ENCODE measurements around the gene BUB3. TPM values are rescaled to one million over a fixed set of nuclear protein-coding genes. Genes with fewer than 3 reads are reported as not detected.
A peak's percentile ranks its signal among the peaks of the same experiment; 100 is the strongest.

The BUB3 gene
- polyA plus RNA-seq, 1 donor (not counting 4 experiments of a cell fraction or from before 2014, with no cell fraction given) = 162 TPM

GRCh38 chr10:123134343-123134914 lies 19.8 kb upstream of the BUB3 start:
- DNase-seq (ENCODE audit: low read depth, low spot score) = no peak
- H3K9me3 ChIP-seq (ENCODE audit: control insufficient read depth, low read depth, low read length) = no peaks in the 10 kb centered on the region
- H3K79me2 ChIP-seq (ENCODE audit: control insufficient read depth, insufficient read depth, low read length) = no peaks in the 10 kb centered on the region
- H3K4me2 ChIP-seq (ENCODE audit: control insufficient read depth, extremely low read depth, insufficient read depth, low read depth, low read length) = no peak overlapping the region
- no peak overlapping the region for H3K9ac ChIP-seq (ENCODE audit: control insufficient read depth, extremely low read depth, insufficient read depth, low read length)
- H3K36me3 ChIP-seq (ENCODE audit: control insufficient read depth in 2 of 2, extremely low read depth in 1 of 2, insufficient read depth in 2 of 2, low read length in 2 of 2) = no peaks in the 10 kb centered on the region
- FAIRE-seq = no peak
- TF ChIP-seq EZH2 (IDR thresholded peaks at IDR 0.05; ENCODE audit: low read length) (peak; percentile 98), CTCF (optimal IDR thresholded peaks at IDR 0.05 in 1 of 3, IDR thresholded peaks at IDR 0.05 in 1 of 3, conservative IDR thresholded peaks at IDR 0.05 in 1 of 3; ENCODE audit: extremely low read depth in 1 of 3, insufficient read depth in 2 of 3, low read length in 3 of 3) (no peak)
- H2AFZ ChIP-seq (ENCODE audit: control insufficient read depth, low read length) = no peak overlapping the region
- no peaks in the 10 kb centered on the region for H4K20me1 ChIP-seq (ENCODE audit: control insufficient read depth, extremely low read depth, insufficient read depth, low read length)
- H3K27ac ChIP-seq (ENCODE audit: control insufficient read depth, insufficient read depth, low read length) = no peak overlapping the region
- H3K4me3 ChIP-seq (ENCODE audit: control insufficient read depth in 2 of 3, extremely low read depth in 1 of 3, insufficient read depth in 2 of 3, low read depth in 1 of 3, low read length in 3 of 3) = no peak overlapping the region
- H3K27me3 ChIP-seq (ENCODE audit: control insufficient read depth, extremely low read depth, insufficient read depth, low read length) = peaks cover 81% of the 10 kb centered on the region
- peaks cover 5% of the 10 kb centered on the region for H3K4me1 ChIP-seq (ENCODE audit: control insufficient read depth, extremely low read depth, insufficient read depth, low read length)
- dilution Hi-C loops (cut with MboI; ENCODE audit: extremely low pct_ligation_motif_present, low sequenced_read_pairs) = no loop called here
- no peaks in the 10 kb centered on the region for H3K9me1 ChIP-seq (ENCODE audit: control insufficient read depth, extremely low read depth, insufficient read depth, low read length)

- no peaks in the 10 kb centered on the region for H4K20me1 ChIP-seq (ENCODE audit: control insufficient read depth, extremely low read depth, insufficient read depth, low read length)
- FAIRE-seq = no peak
Observed at GRCh38 chr10:123134915-123135414, 19.2 kb upstream of the BUB3 start.

More at GRCh38 chr10:123134915-123135414, 19.2 kb upstream of the BUB3 start:
- Histone ChIP-seq H2AFZ (ENCODE audit: control insufficient read depth, low read length) (no peak overlapping the region), H3K4me2 (ENCODE audit: control insufficient read depth, extremely low read depth, insufficient read depth, low read depth, low read length) (peak overlapping the region; percentile 41), H3K79me2 (ENCODE audit: control insufficient read depth, insufficient read depth, low read length) (no peaks in the 10 kb centered on the region), H3K4me1 (ENCODE audit: control insufficient read depth, extremely low read depth, insufficient read depth, low read length) (peaks cover 9% of the 10 kb centered on the region), H3K27me3 (ENCODE audit: control insufficient read depth, extremely low read depth, insufficient read depth, low read length) (peaks cover 86% of the 10 kb centered on the region), H3K27ac (ENCODE audit: control insufficient read depth, insufficient read depth, low read length) (no peak overlapping the region), H3K36me3 (ENCODE audit: control insufficient read depth in 2 of 2, extremely low read depth in 1 of 2, insufficient read depth in 2 of 2, low read length in 2 of 2) (no peaks in the 10 kb centered on the region), H3K9ac (ENCODE audit: control insufficient read depth, extremely low read depth, insufficient read depth, low read length) (no peak overlapping the region), H3K9me3 (ENCODE audit: control insufficient read depth, low read depth, low read length) (no peaks in the 10 kb centered on the region), H3K9me1 (ENCODE audit: control insufficient read depth, extremely low read depth, insufficient read depth, low read length) (no peaks in the 10 kb centered on the region), H3K4me3 (ENCODE audit: control insufficient read depth in 2 of 3, extremely low read depth in 1 of 3, insufficient read depth in 2 of 3, low read depth in 1 of 3, low read length in 3 of 3) (peak overlapping the region in 1 of 3 experiments; percentile 62)
- DNase-seq (ENCODE audit: low read depth, low spot score) = no peak
- dilution Hi-C loops (cut with MboI; ENCODE audit: extremely low pct_ligation_motif_present, low sequenced_read_pairs) = no loop called here
- TF ChIP-seq CTCF (optimal IDR thresholded peaks at IDR 0.05 in 1 of 3, IDR thresholded peaks at IDR 0.05 in 1 of 3, conservative IDR thresholded peaks at IDR 0.05 in 1 of 3; ENCODE audit: extremely low read depth in 1 of 3, insufficient read depth in 2 of 3, low read length in 3 of 3) = no peak
- TF ChIP-seq EZH2 (IDR thresholded peaks at IDR 0.05; ENCODE audit: low read length) = no peak

All from keratinocyte (primary cell).